GM23338 (cell line): ENCODE data around the gene NFATC3. TPM values are rescaled to one million over a fixed set of nuclear protein-coding genes. Genes with fewer than 3 reads are reported as not detected.
A peak's percentile ranks its signal among the peaks of the same experiment; 100 is the strongest.

Experiments used
- ATAC-seq: fragments of 200-7000 bp; cut with Tn5 transposase; 3 replicates; pipeline ENCODE4 v1.9.1; 2020
- DNase-seq: peaks from one replicate; pipeline ENCODE4 v3.0.0-alpha.2; 2015; ENCODE audit warnings: low spot score
- H2AFZ ChIP-seq: fragments of 200-600 bp; sonication (generic); 2 replicates; pipeline ENCODE4 v1.8.0; 2016; ENCODE audit warnings: antibody characterized with exemption, mild to moderate bottlenecking, moderate library complexity
- H3F3A ChIP-seq: fragments of 200-600 bp; sonication (generic); replicated peaks from 2 replicates; pipeline ENCODE4 v1.8.0; 2017; ENCODE audit warnings: antibody characterized with exemption, mixed run types, low read depth
- H3K27ac ChIP-seq: fragments of 200-600 bp; sonication (generic); 2 replicates; pipeline ENCODE4 v1.6.1; 2016; ENCODE audit warnings: low read depth
- H3K27me3 ChIP-seq: fragments of 200-600 bp; sonication (generic); 2 replicates; pipeline ENCODE4 v1.8.0; 2016; ENCODE audit warnings: mild to moderate bottlenecking, mixed run types, moderate library complexity; ENCODE audit not compliant: insufficient read depth
- H3K36me3 ChIP-seq: fragments of 200-600 bp; sonication (generic); 2 replicates; pipeline ENCODE4 v1.8.0; 2016; ENCODE audit warnings: mild to moderate bottlenecking; ENCODE audit not compliant: insufficient read depth
- H3K4me1 ChIP-seq: fragments of 200-600 bp; sonication (generic); 2 replicates; pipeline ENCODE4 v1.8.0; 2016; ENCODE audit warnings: mild to moderate bottlenecking, moderate library complexity; ENCODE audit not compliant: insufficient read depth
- H3K4me2 ChIP-seq: fragments of 200-600 bp; sonication (generic); 2 replicates; pipeline ENCODE4 v1.7.1; 2017; ENCODE audit warnings: mixed run types
- H3K4me3 ChIP-seq: fragments of 200-600 bp; sonication (generic); 2 replicates; pipeline ENCODE4 v1.6.1; 2016; ENCODE audit warnings: mixed run types
- H3K79me2 ChIP-seq: fragments of 200-600 bp; sonication (generic); replicated peaks from 2 replicates; pipeline ENCODE4 v1.8.0; 2017; ENCODE audit warnings: mild to moderate bottlenecking; ENCODE audit not compliant: insufficient read depth
- H3K9me2 ChIP-seq: fragments of 200-600 bp; sonication (generic); 2 replicates; pipeline ENCODE4 v1.8.0; 2017; ENCODE audit not compliant: insufficient read depth
- H4K20me1 ChIP-seq: fragments of 200-600 bp; sonication (generic); replicated peaks from 2 replicates; pipeline ENCODE4 v1.8.0; 2017; ENCODE audit warnings: mild to moderate bottlenecking; ENCODE audit not compliant: insufficient read depth
- H3K27ac Mint-ChIP-seq: 2 replicates; pipeline ENCODE4 v1.8.0; 2020; ENCODE audit warnings: inconsistent platforms, mild to moderate bottlenecking, moderate library complexity, mixed read lengths
- H3K27me3 Mint-ChIP-seq: 3 replicates; pipeline ENCODE4 v1.8.0; 2022; ENCODE audit warnings: low read depth, mild to moderate bottlenecking, moderate library complexity, mixed read lengths, inconsistent platforms; ENCODE audit not compliant: insufficient read depth, poor library complexity
- H3K36me3 Mint-ChIP-seq: 3 replicates; pipeline ENCODE4 v1.8.0; 2021; ENCODE audit warnings: low read depth, mild to moderate bottlenecking, inconsistent platforms, moderate library complexity, mixed read lengths
- H3K4me1 Mint-ChIP-seq: 3 replicates; pipeline ENCODE4 v1.8.0; 2020; ENCODE audit warnings: mild to moderate bottlenecking, inconsistent platforms, mixed read lengths
- H3K4me3 Mint-ChIP-seq: 3 replicates; pipeline ENCODE4 v1.8.0; 2021; ENCODE audit warnings: moderate library complexity, mild to moderate bottlenecking, inconsistent platforms, mixed read lengths
- H3K9me3 Mint-ChIP-seq: 3 replicates; pipeline ENCODE4 v1.8.0; 2020; ENCODE audit warnings: moderate library complexity, mild to moderate bottlenecking, inconsistent platforms, mixed read lengths
- CTCF ChIP-seq, 2 experiments: fragments of 200-600 bp in 1 of 2; sonication (generic) in 1 of 2; conservative IDR thresholded peaks; 2 replicates each; pipeline versions ENCODE4 v1.5.1 to v1.6.1; 2016 to 2017; ENCODE audit warnings: antibody characterized with exemption in 2 of 2, low read depth in 2 of 2, mild to moderate bottlenecking in 2 of 2, moderate library complexity in 1 of 2
- REST ChIP-seq: IDR thresholded peaks from one replicate; pipeline ENCODE4 v1.6.1; 2018; ENCODE audit warnings: antibody characterized with exemption; ENCODE audit not compliant: unreplicated experiment
- ZNF462 ChIP-seq: fragments of 250-450 bp; sonication (Bioruptor Pico); IDR thresholded peaks from 2 replicates; pipeline ENCODE4 v1.5.0; 2020; ENCODE audit warnings: mild to moderate bottlenecking, moderate library complexity
- polyA plus RNA-seq: library from polyadenylated mRNA; unstranded; fragments of >200 nt; fragmentation: Nextera tagmentation; extraction: Ambion mirVana; gene quantifications from 2 replicates; pipeline ENCODE4 v1.2.1, GENCODE V29; 2016
- total RNA-seq: library from RNA; depleted of rRNA; stranded (reverse); fragments of >200 nt; shearing (Covaris generic); gene quantifications from 2 replicates; pipeline ENCODE4 v1.2.3, GENCODE V29; 2014

NFATC3 gene
- total and polyA plus RNA-seq, 2 experiments from 2014 or later: 9.2 to 40.9 TPM

- Mint-ChIP-seq H3K9me3 (no peaks in the 10 kb centered on the region; the same call in 2 of the 3 replicates), H3K4me1 (peaks cover 3% of the 10 kb centered on the region; the same call in 2 of the 3 replicates), H3K4me3 (no peak overlapping the region; the same call in 2 of the 3 replicates), H3K27ac (no peak overlapping the region), H3K27me3 (peaks cover 10% of the 10 kb centered on the region), H3K36me3 (peaks cover 15% of the 10 kb centered on the region)
- Histone ChIP-seq H4K20me1 (peaks cover 6% of the 10 kb centered on the region; the same call in 1 of the 2 replicates), H3K27ac (no peak overlapping the region), H3K4me2 (no peak overlapping the region), H2AFZ (no peak overlapping the region), H3K9me2 (no peaks in the 10 kb centered on the region), H3F3A (peaks cover 3% of the 10 kb centered on the region; the same call in 1 of the 2 replicates), H3K4me3 (no peak overlapping the region), H3K79me2 (no peaks in the 10 kb centered on the region), H3K27me3 (no peaks in the 10 kb centered on the region), H3K4me1 (no peaks in the 10 kb centered on the region), H3K36me3 (no peaks in the 10 kb centered on the region)
- ATAC-seq: peak; percentile 99
- TF ChIP-seq ZNF462 (CRISPR knock-in tag): no peak
- TF ChIP-seq CTCF (conservative IDR thresholded peaks at IDR 0.05; ENCODE audit: low read depth in 2 of 2): peak; percentile 83
- TF ChIP-seq REST: no peak
- peak; percentile 82 for DNase-seq
Observed at GRCh38 chr16:68064791-68065365, 20.3 kb upstream of the NFATC3 start.
